Middle frontal gyrus (tissue), 1 donor: ENCODE data around the gene APRT.
A peak's percentile ranks its signal among the peaks of the same experiment; 100 is the strongest.

Source experiments
- DNase-seq: peaks from one replicate; pipeline ENCODE4 v3.0.0-alpha.2; 2015; ENCODE audit warnings: low spot score; ENCODE audit errors: extremely low spot score

Gene APRT

GRCh38 chr16:88822281-88823040, 10.7 kb upstream of the APRT start:
- DNase-seq: no peak

- no peak for DNase-seq
Observed at GRCh38 chr16:88821168-88821850, 9.6 kb upstream of the APRT start.

- no peak for DNase-seq
Observed at GRCh38 chr16:88820385-88821025, 8.8 kb upstream of the APRT start.

GRCh38 chr16:88819126-88819525, 7.4 kb upstream of the APRT start:
- DNase-seq: no peak

- no peak for DNase-seq
Observed at GRCh38 chr16:88818575-88818874, 6.8 kb upstream of the APRT start.

GRCh38 chr16:88817785-88818574, 6.3 kb upstream of the APRT start:
- no peak for DNase-seq

GRCh38 chr16:88816736-88817535, 5.2 kb upstream of the APRT start:
- DNase-seq: no peak

- DNase-seq: no peak
Observed at GRCh38 chr16:88815901-88816589, 4.3 kb upstream of the APRT start.

GRCh38 chr16:88815227-88815626, 3.5 kb upstream of the APRT start:
- DNase-seq: no peak

- no peak for DNase-seq
Observed at GRCh38 chr16:88814144-88814502, 2.4 kb upstream of the APRT start.

GRCh38 chr16:88813269-88814143, 1.8 kb upstream of the APRT start:
- DNase-seq: no peak

- no peak for DNase-seq
Observed at GRCh38 chr16:88812513-88813268, 963 bp upstream of the APRT start.

- DNase-seq: peak; percentile 72
Observed at GRCh38 chr16:88810912-88811768, 588 bp downstream of the APRT start.

- no peak for DNase-seq
Observed at GRCh38 chr16:88810166-88810911, 1.4 kb downstream of the APRT start.

GRCh38 chr16:88809676-88810165, 2.0 kb downstream of the APRT start:
- DNase-seq: no peak

GRCh38 chr16:88809068-88809675, 2.6 kb downstream of the APRT start:
- no peak for DNase-seq
